HCT116 (cell line): ENCODE measurements around the gene SYNPR. TPM values are rescaled to one million over a fixed set of nuclear protein-coding genes. Genes with fewer than 3 reads are reported as not detected.

Experiments used
- ATAC-seq: fragments of 200-7000 bp; cut with Tn5 transposase; 2 replicates; pipeline ENCODE4 v1.9.1; 2020; ENCODE audit warnings: mild to moderate bottlenecking, moderate library complexity
- BruUV-seq: library from RNA; stranded (reverse); fragments of 400-500 nt; replicated peaks from 2 replicates; lab custom pipeline; 2021; lab: Mats Ljungman, UMichigan
- CTCF ChIA-PET: fragments of 300-600 bp; sonication (Branson Sonifier 250); formaldehyde crosslinking; loops from one replicate; lab custom pipeline; 2021; ENCODE audit warnings: antibody characterized with exemption; lab: Charles Lee
- POLR2A ChIA-PET: fragments of 300-600, 350-600 bp; sonication (Branson Sonifier 250); formaldehyde crosslinking; loops from one replicate; lab custom pipeline; 2021; ENCODE audit warnings: antibody characterized with exemption; lab: Charles Lee
- RAD21 ChIA-PET, 2 experiments: fragments of 300-600 bp; sonication (Branson Sonifier 250); formaldehyde crosslinking; loops; one replicate each; lab custom pipeline; 2023; ENCODE audit warnings: low total read pairs in 2 of 2; ENCODE audit not compliant: uncharacterized antibody in 2 of 2, unreplicated experiment in 2 of 2, low non-redundant PET in 1 of 2; lab: Charles Lee
- DNase-seq: peaks from one replicate; pipeline ENCODE4 v3.0.0-alpha.2; 2010; ENCODE audit warnings: low read depth, low spot score
- H2AFZ ChIP-seq: fragments of 200-600 bp; shearing (Covaris generic), sonication (generic); 2 replicates; pipeline ENCODE4 v1.6.1; 2017; ENCODE audit warnings: low read depth, mixed run types, mixed read lengths, antibody characterized with exemption, low read length; ENCODE audit not compliant: poor library complexity, severe bottlenecking
- H3K27ac ChIP-seq: 2 replicates; pipeline ENCODE4 v1.5.1; 2012; ENCODE audit warnings: low read depth, low read length
- H3K27me3 ChIP-seq: fragments of 200-600 bp; sonication (generic); 2 replicates; pipeline ENCODE4 v1.6.1; 2016; ENCODE audit warnings: mixed run types, low read length, mixed read lengths; ENCODE audit not compliant: insufficient read depth
- H3K36me3 ChIP-seq, 2 experiments: fragments of 200-500 bp in 1 of 2; fragments of 200-600 bp in 1 of 2; sonication (Bioruptor generic) in 1 of 2; sonication (generic) in 1 of 2; 2 replicates each; pipeline versions ENCODE4 v1.5.1 to v1.6.1; 2014 to 2016; ENCODE audit warnings: low read length in 2 of 2, inconsistent platforms in 1 of 2, mixed read lengths in 1 of 2, mixed run types in 1 of 2; ENCODE audit not compliant: insufficient read depth in 2 of 2, control insufficient read depth in 1 of 2
- H3K4me1 ChIP-seq, 2 experiments: fragments of 200-600 bp in 1 of 2; sonication (generic) in 1 of 2; 2 replicates each; pipeline versions ENCODE4 v1.5.1 to v1.6.1; 2012 to 2017; ENCODE audit warnings: low read length in 2 of 2, inconsistent platforms in 1 of 2, mild to moderate bottlenecking in 1 of 2, mixed read lengths in 1 of 2, mixed run types in 1 of 2, moderate library complexity in 1 of 2; ENCODE audit not compliant: insufficient read depth in 2 of 2, control insufficient read depth in 1 of 2
- H3K4me2 ChIP-seq: fragments of 200-600 bp; sonication (generic); 2 replicates; pipeline ENCODE4 v1.6.1; 2017; ENCODE audit warnings: mixed run types, low read length, mixed read lengths
- H3K4me3 ChIP-seq, 2 experiments: fragments of 200-600 bp in 1 of 2; sonication (generic) in 1 of 2; replicated peaks in 1 of 2; 2 replicates each; pipeline ENCODE4 v1.5.1; 2011 to 2016; ENCODE audit warnings: low read length in 2 of 2, control low read depth in 1 of 2, low read depth in 1 of 2, mild to moderate bottlenecking in 1 of 2, mixed read lengths in 1 of 2, mixed run types in 1 of 2
- H3K79me2 ChIP-seq: fragments of 200-600 bp; sonication (generic); 2 replicates; pipeline ENCODE4 v1.6.1; 2017; ENCODE audit warnings: mild to moderate bottlenecking, mixed run types, low read length, moderate library complexity, mixed read lengths; ENCODE audit not compliant: insufficient read depth
- H3K9ac ChIP-seq: fragments of 200-600 bp; sonication (generic); 2 replicates; pipeline ENCODE4 v1.6.1; 2016; ENCODE audit warnings: low read length, mixed read lengths
- H3K9me2 ChIP-seq: fragments of 200-600 bp; sonication (generic), shearing (Covaris generic); 2 replicates; pipeline ENCODE4 v1.6.1; 2017; ENCODE audit warnings: mixed run types, mild to moderate bottlenecking, moderate library complexity; ENCODE audit not compliant: insufficient read depth
- H3K9me3 ChIP-seq, 2 experiments: fragments of 200-500 bp in 1 of 2; fragments of 200-600 bp in 1 of 2; sonication (Bioruptor generic) in 1 of 2; sonication (generic) in 1 of 2; 2 replicates each; pipeline ENCODE4 v1.6.1; 2014 to 2017; ENCODE audit warnings: low read length in 2 of 2, mixed read lengths in 2 of 2, inconsistent platforms in 1 of 2, low read depth in 1 of 2, mild to moderate bottlenecking in 1 of 2, mixed run types in 1 of 2, moderate library complexity in 1 of 2; ENCODE audit not compliant: control insufficient read depth in 1 of 2, insufficient read depth in 1 of 2
- H4K20me1 ChIP-seq: fragments of 200-600 bp; sonication (generic), shearing (Covaris generic); 2 replicates; pipeline ENCODE4 v1.6.1; 2017; ENCODE audit warnings: mixed run types, mild to moderate bottlenecking, moderate library complexity; ENCODE audit not compliant: insufficient read depth
- CBX3 ChIP-seq: IDR thresholded peaks from 2 replicates; pipeline ENCODE4 v1.6.1; 2012; ENCODE audit warnings: low read depth
- EGR1 ChIP-seq: IDR thresholded peaks from 2 replicates; pipeline ENCODE4 v1.6.1; 2012; ENCODE audit warnings: low read depth
- ELF1 ChIP-seq: IDR thresholded peaks from 2 replicates; pipeline ENCODE4 v1.6.1; 2012; ENCODE audit warnings: low read depth, borderline replicate concordance
- EZH2 ChIP-seq: fragments of 200-600 bp; sonication (generic); IDR thresholded peaks from 2 replicates; pipeline ENCODE4 v1.6.1; 2017; ENCODE audit warnings: antibody characterized with exemption, mixed run types
- EZH2phosphoT487 ChIP-seq: fragments of 200-600 bp; IDR thresholded peaks from 2 replicates; pipeline ENCODE4 v1.6.1; 2018; ENCODE audit warnings: antibody characterized with exemption, borderline replicate concordance
- FOSL1 ChIP-seq: IDR thresholded peaks from 2 replicates; pipeline ENCODE4 v1.6.1; 2012; ENCODE audit warnings: low read depth
- JUND ChIP-seq: IDR thresholded peaks from 2 replicates; pipeline ENCODE4 v1.6.1; 2012
- POLR2AphosphoS5 ChIP-seq: IDR thresholded peaks from 2 replicates; pipeline ENCODE4 v1.6.1; 2011; ENCODE audit warnings: mild to moderate bottlenecking, low read depth, low read length, moderate library complexity
- SIN3A ChIP-seq: IDR thresholded peaks from 2 replicates; pipeline ENCODE4 v1.6.1; 2012; ENCODE audit warnings: low read depth
- SP1 ChIP-seq: IDR thresholded peaks from 2 replicates; pipeline ENCODE4 v1.6.1; 2012; ENCODE audit warnings: low read depth
- SRF ChIP-seq: IDR thresholded peaks from 2 replicates; pipeline ENCODE4 v1.6.1; 2012; ENCODE audit warnings: low read depth
- ZFX ChIP-seq: fragments of 450-650 bp; IDR thresholded peaks from 2 replicates; pipeline ENCODE4 v1.6.1; 2017
- ZNF274 ChIP-seq: fragments of 200-500 bp; sonication (Bioruptor generic); IDR thresholded peaks from 2 replicates; pipeline ENCODE4 v1.6.1; 2014; ENCODE audit warnings: mild to moderate bottlenecking, low read depth, low read length, inconsistent platforms
- intact Hi-C: fragments of 100-400 bp; cut with micrococcal nuclease; formaldehyde crosslinking; loops from 2 replicates; pipeline ENCODE4 v1.10.0; 2022
- total RNA-seq: library from RNA; stranded (reverse); gene quantifications from one replicate; pipeline ENCODE4 v1.2.1, GENCODE V29; 2021; ENCODE audit not compliant: unreplicated experiment
- TF ChIP-seq, protein P1 (sequence below), 3 experiments: fragments of 200-600 bp in 1 of 3; sonication (generic) in 1 of 3; IDR thresholded peaks in 2 of 3; conservative IDR thresholded peaks in 1 of 3; 2 replicates each; pipeline ENCODE4 v1.5.1; 2012 to 2017; ENCODE audit warnings: low read depth in 2 of 3, low read length in 2 of 3, antibody characterized with exemption in 1 of 3, borderline replicate concordance in 1 of 3, control low read depth in 1 of 3, mild to moderate bottlenecking in 1 of 3, mixed read lengths in 1 of 3, mixed run types in 1 of 3, moderate library complexity in 1 of 3; ENCODE audit not compliant: insufficient read depth in 1 of 3
- TF ChIP-seq, protein P2 (sequence below): IDR thresholded peaks from 2 replicates; pipeline ENCODE4 v1.6.1; 2011; ENCODE audit warnings: mild to moderate bottlenecking, low read length, moderate library complexity; ENCODE audit not compliant: insufficient replicate concordance; ENCODE audit errors: extremely low read depth
- TF ChIP-seq, protein P3 (sequence below): IDR thresholded peaks from 2 replicates; pipeline ENCODE4 v1.6.1; 2012
- TF ChIP-seq, protein P4 (sequence below): IDR thresholded peaks from 2 replicates; pipeline ENCODE4 v1.6.1; 2012; ENCODE audit warnings: low read depth

SYNPR gene
- total RNA-seq, 1 experiment from 2014 or later = not detected

DNA sequence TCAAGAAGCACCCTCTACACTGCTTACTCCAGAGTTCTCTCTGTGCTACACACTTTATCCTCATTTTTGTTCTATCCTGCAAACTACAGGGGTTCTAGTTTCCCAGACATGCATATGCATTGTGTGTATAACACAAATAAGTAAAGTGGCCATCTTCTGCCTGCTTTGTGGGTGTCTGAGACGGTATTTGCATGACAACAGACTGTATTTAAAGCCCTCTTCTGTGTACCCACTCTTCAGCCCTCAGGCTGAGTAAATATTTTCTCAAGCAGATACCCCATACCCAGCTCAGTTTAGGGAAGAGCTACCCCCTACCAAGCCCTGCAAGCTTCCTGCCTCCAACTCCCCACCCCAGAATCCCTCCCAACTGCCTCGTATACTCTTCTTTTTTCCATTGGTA lies 31.7 kb downstream of the SYNPR start:
- Histone ChIP-seq H3K9me2 (no peaks in the 10 kb centered on the region), H3K36me3 (no peaks in the 10 kb centered on the region), H3K79me2 (no peaks in the 10 kb centered on the region), H3K27ac (no peak overlapping the region), H3K4me2 (no peak overlapping the region), H3K9ac (no peak overlapping the region), H3K4me3 (no peak overlapping the region), H3K4me1 (no peaks in the 10 kb centered on the region), H4K20me1 (no peaks in the 10 kb centered on the region), H3K27me3 (0 out of 2 replicates have a peak, but pooled peaks cover 3% of the 10 kb centered on the region), H3K9me3 (no peaks in the 10 kb centered on the region), H2AFZ (no peak overlapping the region)
- no peak for ATAC-seq
- TF ChIP-seq SIN3A (no peak), SRF (no peak), ZFX (no peak), ELF1 (no peak), EZH2phosphoT487 (no peak), CBX3 (no peak), EGR1 (no peak), FOSL1 (no peak), JUND (no peak), SP1 (no peak), EZH2 (no peak), ZNF274 (no peak), POLR2AphosphoS5 (no peak)
- TF ChIP-seq, protein P1, sequence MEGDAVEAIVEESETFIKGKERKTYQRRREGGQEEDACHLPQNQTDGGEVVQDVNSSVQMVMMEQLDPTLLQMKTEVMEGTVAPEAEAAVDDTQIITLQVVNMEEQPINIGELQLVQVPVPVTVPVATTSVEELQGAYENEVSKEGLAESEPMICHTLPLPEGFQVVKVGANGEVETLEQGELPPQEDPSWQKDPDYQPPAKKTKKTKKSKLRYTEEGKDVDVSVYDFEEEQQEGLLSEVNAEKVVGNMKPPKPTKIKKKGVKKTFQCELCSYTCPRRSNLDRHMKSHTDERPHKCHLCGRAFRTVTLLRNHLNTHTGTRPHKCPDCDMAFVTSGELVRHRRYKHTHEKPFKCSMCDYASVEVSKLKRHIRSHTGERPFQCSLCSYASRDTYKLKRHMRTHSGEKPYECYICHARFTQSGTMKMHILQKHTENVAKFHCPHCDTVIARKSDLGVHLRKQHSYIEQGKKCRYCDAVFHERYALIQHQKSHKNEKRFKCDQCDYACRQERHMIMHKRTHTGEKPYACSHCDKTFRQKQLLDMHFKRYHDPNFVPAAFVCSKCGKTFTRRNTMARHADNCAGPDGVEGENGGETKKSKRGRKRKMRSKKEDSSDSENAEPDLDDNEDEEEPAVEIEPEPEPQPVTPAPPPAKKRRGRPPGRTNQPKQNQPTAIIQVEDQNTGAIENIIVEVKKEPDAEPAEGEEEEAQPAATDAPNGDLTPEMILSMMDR (IDR thresholded peaks at IDR 0.05 in 2 of 3, conservative IDR thresholded peaks at IDR 0.05 in 1 of 3; ENCODE audit: borderline replicate concordance in 1 of 3, insufficient read depth in 1 of 3, low read depth in 2 of 3, low read length in 2 of 3) = no peak
- TF ChIP-seq, protein P2, sequence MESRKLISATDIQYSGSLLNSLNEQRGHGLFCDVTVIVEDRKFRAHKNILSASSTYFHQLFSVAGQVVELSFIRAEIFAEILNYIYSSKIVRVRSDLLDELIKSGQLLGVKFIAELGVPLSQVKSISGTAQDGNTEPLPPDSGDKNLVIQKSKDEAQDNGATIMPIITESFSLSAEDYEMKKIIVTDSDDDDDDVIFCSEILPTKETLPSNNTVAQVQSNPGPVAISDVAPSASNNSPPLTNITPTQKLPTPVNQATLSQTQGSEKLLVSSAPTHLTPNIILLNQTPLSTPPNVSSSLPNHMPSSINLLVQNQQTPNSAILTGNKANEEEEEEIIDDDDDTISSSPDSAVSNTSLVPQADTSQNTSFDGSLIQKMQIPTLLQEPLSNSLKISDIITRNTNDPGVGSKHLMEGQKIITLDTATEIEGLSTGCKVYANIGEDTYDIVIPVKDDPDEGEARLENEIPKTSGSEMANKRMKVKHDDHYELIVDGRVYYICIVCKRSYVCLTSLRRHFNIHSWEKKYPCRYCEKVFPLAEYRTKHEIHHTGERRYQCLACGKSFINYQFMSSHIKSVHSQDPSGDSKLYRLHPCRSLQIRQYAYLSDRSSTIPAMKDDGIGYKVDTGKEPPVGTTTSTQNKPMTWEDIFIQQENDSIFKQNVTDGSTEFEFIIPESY = no peak
- TF ChIP-seq, protein P3, sequence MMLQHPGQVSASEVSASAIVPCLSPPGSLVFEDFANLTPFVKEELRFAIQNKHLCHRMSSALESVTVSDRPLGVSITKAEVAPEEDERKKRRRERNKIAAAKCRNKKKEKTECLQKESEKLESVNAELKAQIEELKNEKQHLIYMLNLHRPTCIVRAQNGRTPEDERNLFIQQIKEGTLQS = no peak
- TF ChIP-seq, protein P4, sequence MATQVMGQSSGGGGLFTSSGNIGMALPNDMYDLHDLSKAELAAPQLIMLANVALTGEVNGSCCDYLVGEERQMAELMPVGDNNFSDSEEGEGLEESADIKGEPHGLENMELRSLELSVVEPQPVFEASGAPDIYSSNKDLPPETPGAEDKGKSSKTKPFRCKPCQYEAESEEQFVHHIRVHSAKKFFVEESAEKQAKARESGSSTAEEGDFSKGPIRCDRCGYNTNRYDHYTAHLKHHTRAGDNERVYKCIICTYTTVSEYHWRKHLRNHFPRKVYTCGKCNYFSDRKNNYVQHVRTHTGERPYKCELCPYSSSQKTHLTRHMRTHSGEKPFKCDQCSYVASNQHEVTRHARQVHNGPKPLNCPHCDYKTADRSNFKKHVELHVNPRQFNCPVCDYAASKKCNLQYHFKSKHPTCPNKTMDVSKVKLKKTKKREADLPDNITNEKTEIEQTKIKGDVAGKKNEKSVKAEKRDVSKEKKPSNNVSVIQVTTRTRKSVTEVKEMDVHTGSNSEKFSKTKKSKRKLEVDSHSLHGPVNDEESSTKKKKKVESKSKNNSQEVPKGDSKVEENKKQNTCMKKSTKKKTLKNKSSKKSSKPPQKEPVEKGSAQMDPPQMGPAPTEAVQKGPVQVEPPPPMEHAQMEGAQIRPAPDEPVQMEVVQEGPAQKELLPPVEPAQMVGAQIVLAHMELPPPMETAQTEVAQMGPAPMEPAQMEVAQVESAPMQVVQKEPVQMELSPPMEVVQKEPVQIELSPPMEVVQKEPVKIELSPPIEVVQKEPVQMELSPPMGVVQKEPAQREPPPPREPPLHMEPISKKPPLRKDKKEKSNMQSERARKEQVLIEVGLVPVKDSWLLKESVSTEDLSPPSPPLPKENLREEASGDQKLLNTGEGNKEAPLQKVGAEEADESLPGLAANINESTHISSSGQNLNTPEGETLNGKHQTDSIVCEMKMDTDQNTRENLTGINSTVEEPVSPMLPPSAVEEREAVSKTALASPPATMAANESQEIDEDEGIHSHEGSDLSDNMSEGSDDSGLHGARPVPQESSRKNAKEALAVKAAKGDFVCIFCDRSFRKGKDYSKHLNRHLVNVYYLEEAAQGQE = no peak
- BruUV-seq = no TSS peak
- POLR2A ChIA-PET = no interaction called here
- intact Hi-C loops = no loop called here
- RAD21 ChIA-PET = no interaction called here
- CTCF ChIA-PET = no interaction called here
- DNase-seq = no peak
